ENCODE measurements around the gene WDR59.
"Not testable (repeated sequence)": the region's sequence is repeated elsewhere in the genome, so short reads cannot be mapped to it uniquely, and the experiment has no call there.

Gene WDR59

GRCh38 chr16:74984529-74985296 lies at the start of gene WDR59:
TSS of gene WDR59 (minus strand) at chr16:74985123. CDS start at chr16:74985017, 106 bp downstream.
- peak; percentile 100 for DNase-seq (ENCODE audit: low spot score)

- no peak for DNase-seq (ENCODE audit: low spot score)
Observed at GRCh38 chr16:75032655-75033054, 47.7 kb upstream of the WDR59 start.

GRCh38 chr16:75029854-75030253 lies 44.9 kb upstream of the WDR59 start:
- no peak for DNase-seq (ENCODE audit: low spot score)

- DNase-seq (ENCODE audit: low spot score): no peak
Observed at GRCh38 chr16:75028544-75029135, 43.7 kb upstream of the WDR59 start.

GRCh38 chr16:75027520-75028300 lies 42.8 kb upstream of the WDR59 start:
- peak; percentile 48 for DNase-seq (ENCODE audit: low spot score)

- DNase-seq (ENCODE audit: low spot score): no peak
Observed at GRCh38 chr16:75026892-75027391, 42.0 kb upstream of the WDR59 start.

- not testable (repeated sequence) for DNase-seq (ENCODE audit: low spot score)
Observed at GRCh38 chr16:75026239-75026891, 41.4 kb upstream of the WDR59 start.

- no peak for DNase-seq (ENCODE audit: low spot score)
Observed at GRCh38 chr16:75025761-75026160, 40.8 kb upstream of the WDR59 start.

GRCh38 chr16:75024594-75024993 lies 39.7 kb upstream of the WDR59 start:
- no peak for DNase-seq (ENCODE audit: low spot score)

- DNase-seq (ENCODE audit: low spot score): no peak
Observed at GRCh38 chr16:75024182-75024581, 39.3 kb upstream of the WDR59 start.

GRCh38 chr16:75023009-75023408 lies 38.1 kb upstream of the WDR59 start:
- no peak for DNase-seq (ENCODE audit: low spot score)

GRCh38 chr16:75022567-75022966 lies 37.6 kb upstream of the WDR59 start:
- no peak for DNase-seq (ENCODE audit: low spot score)

GRCh38 chr16:75021410-75021809 lies 36.5 kb upstream of the WDR59 start:
- no peak for DNase-seq (ENCODE audit: low spot score)

GRCh38 chr16:75019586-75019985 lies 34.7 kb upstream of the WDR59 start:
- DNase-seq (ENCODE audit: low spot score): no peak

- no peak for DNase-seq (ENCODE audit: low spot score)
Observed at GRCh38 chr16:75019007-75019406, 34.1 kb upstream of the WDR59 start.

- DNase-seq (ENCODE audit: low spot score): no peak
Observed at GRCh38 chr16:75017670-75018525, 33.0 kb upstream of the WDR59 start.

GRCh38 chr16:75016451-75017081 lies 31.6 kb upstream of the WDR59 start:
- DNase-seq (ENCODE audit: low spot score): not testable (repeated sequence)

- DNase-seq (ENCODE audit: low spot score): no peak
Observed at GRCh38 chr16:75014318-75014717, 29.4 kb upstream of the WDR59 start.

GRCh38 chr16:75013123-75013522 lies 28.2 kb upstream of the WDR59 start:
- peak; percentile 34 for DNase-seq (ENCODE audit: low spot score)

- peak; percentile 39 for DNase-seq (ENCODE audit: low spot score)
Observed at GRCh38 chr16:75012380-75013081, 27.6 kb upstream of the WDR59 start.
